Ecto neural progenitor cell (in vitro differentiated cells): Measurements from ENCODE around the gene SNX18.
A peak's percentile ranks its signal among the peaks of the same experiment; 100 is the strongest.
"Not testable (repeated sequence)": the region's sequence is repeated elsewhere in the genome, so short reads cannot be mapped to it uniquely, and the experiment has no call there.

Experiments
- DNase-seq: peaks from one replicate; pipeline ENCODE4 v3.0.0-alpha.2; 2018; ENCODE audit warnings: low spot score

The SNX18 gene, protein sequence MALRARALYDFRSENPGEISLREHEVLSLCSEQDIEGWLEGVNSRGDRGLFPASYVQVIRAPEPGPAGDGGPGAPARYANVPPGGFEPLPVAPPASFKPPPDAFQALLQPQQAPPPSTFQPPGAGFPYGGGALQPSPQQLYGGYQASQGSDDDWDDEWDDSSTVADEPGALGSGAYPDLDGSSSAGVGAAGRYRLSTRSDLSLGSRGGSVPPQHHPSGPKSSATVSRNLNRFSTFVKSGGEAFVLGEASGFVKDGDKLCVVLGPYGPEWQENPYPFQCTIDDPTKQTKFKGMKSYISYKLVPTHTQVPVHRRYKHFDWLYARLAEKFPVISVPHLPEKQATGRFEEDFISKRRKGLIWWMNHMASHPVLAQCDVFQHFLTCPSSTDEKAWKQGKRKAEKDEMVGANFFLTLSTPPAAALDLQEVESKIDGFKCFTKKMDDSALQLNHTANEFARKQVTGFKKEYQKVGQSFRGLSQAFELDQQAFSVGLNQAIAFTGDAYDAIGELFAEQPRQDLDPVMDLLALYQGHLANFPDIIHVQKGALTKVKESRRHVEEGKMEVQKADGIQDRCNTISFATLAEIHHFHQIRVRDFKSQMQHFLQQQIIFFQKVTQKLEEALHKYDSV

DNA sequence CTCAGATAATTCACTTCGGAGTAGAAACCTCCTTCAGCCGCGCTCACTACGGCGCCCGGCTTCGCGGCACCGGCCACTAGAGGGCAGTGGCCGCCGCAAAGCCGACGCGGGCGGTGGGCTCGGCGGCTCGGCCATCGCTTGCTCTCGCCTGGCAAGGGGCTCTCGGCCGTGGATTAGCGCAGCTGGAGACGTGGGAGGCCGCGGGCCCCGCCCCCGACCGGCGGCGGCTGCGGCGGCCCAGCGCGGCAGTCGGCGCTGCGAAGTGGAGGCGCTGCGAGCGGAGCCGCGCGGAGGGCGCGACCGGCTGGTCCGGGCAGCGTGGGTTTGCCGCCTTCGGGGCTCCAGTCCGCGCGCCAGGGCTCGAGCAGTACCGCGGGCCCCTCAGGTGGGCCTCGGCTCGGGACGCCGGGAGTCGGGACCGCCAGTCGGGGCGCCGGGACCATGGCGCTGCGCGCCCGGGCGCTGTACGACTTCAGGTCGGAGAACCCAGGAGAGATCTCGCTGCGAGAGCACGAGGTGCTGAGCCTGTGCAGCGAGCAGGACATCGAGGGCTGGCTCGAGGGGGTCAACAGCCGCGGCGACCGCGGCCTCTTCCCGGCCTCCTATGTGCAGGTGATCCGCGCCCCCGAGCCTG is at the start of gene SNX18:
Gene SNX18 (plus strand): TSS at position 248 of the 634 bp plus-strand sequence. CDS start 194 bp downstream, at position 442.
- DNase-seq: peak; percentile 93

DNA sequence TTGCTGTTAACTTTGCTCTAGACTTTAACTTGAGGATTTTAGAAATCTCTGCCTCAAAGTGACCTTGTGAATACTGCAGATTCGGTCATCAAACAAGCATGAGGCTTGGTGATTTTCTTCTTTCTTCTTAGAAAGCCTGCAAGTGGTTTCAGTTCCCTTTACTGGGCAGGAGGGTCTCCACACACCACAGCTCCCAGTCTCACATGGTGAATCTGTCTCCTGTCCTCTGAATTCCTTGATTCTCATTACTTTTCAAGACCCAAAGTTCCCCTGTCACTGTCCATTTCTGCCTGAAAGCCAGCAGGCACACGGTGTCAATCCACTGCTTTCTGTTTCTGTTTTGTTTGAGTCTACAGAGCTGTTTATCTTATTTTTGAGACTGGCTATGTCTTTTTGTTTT is 47.9 kb upstream of the SNX18 start:
- no peak for DNase-seq

DNA sequence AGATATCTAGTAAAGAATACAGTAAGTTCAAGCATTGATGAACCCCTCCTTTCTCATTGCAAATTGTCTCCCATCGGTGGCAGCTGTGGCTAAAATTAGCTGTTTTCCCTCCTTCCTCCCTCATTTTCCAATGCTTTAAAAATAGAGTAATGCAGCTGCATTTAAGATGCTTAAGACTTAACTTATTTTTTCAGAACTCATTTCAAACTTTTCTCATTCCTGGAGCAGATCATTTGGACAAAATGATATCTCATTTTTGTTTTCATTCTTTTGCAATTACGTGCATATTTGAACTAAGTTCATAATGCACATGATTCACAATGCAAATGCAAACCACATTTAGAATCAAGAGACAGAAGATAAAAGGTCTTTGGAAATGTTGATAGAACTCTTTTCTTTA is 47.4 kb upstream of the SNX18 start:
- no peak for DNase-seq

DNA sequence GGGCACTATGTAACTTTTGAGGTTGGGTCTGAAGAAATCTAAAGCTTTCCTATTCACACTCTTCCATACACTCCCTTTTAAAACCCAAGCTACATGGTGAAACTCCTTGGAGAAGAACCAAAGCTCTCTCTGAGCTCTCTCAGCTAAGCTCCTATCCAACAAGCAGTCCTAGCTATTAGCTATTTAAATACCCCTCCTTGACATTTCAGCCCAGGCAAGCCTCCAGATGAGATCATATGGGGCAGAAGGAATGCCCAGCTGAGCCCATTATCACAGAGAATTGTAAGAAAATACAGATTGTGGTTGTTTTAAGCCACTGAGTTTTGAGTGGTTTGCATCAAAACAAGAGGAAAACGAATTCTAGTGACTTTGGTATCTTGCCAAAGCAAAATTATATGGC is 46.9 kb upstream of the SNX18 start:
- DNase-seq: no peak

DNA sequence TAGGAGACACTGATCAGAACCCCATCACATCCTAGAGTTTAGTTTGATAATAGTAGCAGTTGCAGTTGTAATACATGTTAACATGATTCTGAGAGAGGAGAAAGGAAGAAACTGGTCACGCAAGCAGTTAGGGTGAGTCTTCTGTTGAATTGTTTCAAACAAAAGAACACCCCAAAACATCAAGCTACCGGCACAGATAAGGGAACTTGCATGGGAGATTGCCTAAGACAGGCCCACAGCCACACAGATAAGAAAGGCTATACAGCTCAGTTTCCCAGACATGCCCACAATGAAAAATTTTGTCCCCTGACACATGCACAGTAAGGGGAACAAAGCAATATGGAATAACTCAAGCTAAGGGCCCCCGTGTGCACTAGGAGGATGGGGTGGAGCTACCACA is 46.2 kb upstream of the SNX18 start:
- no peak for DNase-seq

DNA sequence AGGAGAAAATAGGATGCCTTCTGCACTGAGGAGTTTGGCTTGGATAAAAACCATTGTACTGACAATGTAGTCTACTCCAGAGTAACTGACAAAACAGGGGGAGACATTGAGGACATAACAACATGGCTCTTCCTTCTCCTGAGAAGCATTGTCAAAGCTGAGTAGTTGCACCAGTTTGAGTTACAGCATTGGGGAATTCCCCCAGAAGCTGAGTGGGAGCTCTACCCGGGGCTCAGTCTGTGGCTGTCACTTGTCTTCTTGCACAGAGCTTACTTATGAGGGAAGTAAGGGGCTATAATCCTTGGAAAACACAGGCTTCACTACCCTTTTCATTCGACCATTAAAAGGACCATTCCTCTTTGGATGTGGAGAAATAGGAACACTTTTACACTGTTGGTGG is 40.9 kb upstream of the SNX18 start:
- DNase-seq: no peak

DNA sequence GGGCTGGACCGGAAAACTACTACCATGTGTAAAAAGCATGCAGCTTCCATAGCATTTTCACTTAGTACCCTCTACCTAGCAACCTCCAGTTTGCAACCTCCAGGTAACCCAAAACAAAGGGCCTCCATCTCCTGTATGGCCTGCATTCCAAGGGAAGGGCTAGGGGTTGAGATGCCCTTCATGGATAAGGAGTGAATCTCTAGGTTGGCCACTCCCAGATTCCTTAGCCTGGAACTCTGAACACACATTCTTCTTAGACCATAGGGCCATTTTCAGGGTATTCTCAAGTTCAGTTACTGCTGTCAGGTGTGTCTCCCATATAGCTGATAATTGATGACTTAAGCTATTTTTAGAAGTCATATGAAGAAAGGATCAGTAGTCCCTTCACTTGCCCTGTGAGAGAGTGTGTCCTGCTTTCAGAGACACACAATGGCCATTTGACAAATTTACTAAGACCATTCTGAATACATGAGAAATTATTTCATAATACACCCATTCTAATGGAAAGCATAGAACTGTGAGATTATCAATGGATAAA is 39.5 kb upstream of the SNX18 start:
- no peak for DNase-seq

DNA sequence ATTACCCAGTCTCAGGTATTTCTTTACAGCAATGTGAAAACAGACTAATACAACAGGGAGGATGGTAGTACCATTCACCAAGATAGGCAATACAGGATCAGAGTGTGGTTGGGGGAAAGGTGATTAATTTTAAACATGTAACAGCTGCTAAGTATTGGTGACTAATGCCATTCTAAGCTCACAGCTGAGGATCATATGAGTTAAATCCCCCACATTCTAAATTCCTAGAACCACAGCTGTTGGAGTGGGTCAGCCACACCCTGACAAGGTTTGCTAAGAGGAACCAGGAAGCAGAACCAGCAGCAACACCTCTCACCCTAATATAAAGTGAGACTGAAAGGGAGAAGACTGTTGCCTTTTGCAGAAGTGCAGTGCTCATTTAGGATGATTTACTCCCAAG is 37.3 kb upstream of the SNX18 start:
- DNase-seq: no peak

DNA sequence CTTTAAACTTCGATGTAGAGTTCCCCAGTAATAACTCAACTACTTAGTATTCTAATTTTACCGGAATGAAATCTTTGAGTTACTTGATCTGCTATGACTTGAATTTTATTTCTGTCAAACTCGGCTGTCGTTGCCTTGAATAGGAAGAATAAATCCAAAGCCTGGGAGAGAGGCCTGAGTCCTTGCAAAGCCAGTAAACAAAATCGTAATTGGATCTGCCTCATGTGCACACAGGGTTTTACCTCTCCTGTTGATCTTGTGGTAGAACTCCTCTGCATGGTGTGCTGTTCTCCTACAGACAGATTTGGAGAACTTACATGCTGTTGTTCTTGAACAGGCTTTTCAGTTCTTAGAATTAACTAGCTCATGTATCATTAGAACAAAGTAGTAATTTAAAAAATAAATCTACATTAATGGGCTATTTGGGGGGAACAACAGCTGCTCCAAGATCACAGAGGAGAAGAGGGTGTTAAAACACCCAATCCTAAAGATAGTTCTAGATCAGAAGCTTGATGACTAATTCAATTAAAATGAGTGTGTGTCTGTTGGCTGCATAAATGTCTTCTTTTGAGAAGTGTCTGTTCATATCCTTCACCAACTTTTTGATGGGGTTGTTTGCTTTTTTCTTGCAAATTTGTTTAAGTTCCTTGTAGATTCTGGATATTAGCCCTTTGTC is 33.2 kb upstream of the SNX18 start:
- DNase-seq: no peak

DNA sequence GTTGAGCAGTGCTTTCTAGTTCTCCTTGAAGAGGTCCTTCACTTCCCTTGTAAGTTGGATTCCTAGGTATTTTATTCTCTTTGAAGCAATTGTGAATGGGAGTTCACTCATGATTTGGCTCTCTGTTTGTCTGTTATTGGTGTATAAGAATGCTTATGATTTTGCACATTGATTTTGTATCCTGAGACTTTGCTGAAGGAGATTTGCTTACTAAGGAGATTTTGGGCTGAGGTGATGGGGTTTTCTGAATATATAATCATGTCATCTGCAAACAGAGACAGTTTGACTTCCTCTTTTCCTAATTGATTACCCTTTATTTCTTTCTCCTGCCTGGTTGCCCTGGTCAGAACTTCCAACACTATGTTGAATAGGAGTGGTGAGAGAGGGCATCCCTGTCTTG is 31.9 kb upstream of the SNX18 start:
- DNase-seq: not testable (repeated sequence)

DNA sequence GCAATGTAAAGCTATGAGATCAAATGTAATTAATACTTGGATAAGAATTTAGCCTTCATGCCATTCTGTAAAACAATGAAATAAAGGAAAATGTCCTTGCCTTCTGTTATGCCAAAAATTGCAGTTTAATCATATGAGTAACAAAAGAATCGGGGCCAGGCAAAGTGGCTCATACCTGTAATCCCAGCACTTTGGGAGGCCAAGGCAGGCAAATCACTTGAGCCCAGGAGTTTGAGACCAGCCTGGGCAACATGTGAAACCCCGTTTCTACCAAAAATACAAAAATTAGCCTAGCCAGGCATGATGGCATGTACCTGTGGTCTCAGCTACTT is 27.9 kb upstream of the SNX18 start:
- not testable (repeated sequence) for DNase-seq

DNA sequence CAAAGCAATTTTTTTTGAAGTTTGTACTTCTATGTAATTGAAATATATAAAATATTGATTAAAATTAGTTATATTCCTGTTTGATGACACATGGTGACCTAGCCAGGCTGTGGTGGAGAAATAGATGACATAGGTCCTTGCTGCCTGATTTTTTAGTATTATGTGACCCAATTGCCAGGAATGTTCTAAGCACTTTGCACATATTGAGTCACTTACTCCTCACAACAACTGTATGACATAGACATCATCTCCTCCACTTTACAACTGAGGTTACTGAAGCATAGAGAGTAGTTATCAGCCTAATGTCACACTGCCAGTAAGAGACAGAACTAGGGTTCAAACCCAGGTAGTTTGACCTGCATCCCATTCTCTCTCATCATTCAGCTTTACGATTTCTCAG is 26.2 kb upstream of the SNX18 start:
- no peak for DNase-seq

DNA sequence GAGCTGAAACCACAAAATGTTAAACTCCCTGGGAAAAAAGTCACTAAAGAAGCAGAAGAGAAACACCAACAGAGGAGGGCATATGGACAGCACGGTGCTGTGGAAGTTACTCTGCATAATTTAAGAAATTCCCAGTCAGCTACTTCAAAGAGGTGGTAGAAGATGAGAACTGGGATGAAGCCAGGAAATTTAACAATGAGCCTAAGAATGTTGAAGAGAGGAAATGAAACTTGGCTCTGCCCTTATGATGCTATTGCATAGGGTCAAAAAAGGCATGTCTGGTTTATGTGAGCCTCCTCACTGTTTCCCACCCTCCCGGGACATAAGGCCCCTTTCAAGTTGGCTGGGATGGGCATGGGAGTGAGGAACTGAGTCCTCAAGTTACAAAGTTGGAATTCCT is 25.4 kb upstream of the SNX18 start:
- no peak for DNase-seq

DNA sequence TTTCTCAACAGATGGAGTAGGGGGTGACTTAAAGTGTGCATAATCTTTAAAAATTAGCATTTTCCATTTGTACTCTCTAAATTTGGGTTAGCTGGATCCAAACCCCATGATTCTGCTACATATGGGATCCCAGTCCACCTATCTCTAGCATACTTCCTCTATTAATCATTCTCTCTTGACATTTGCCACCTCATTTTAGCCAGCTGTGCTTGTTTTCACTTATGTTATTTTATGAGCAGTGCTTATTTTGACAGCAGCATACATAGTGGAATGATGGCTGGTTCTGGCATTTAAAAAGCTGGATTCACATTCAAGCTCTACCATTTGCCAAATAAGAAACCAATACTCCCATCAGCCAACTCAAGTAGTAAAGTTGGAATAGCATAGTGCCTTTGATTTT is 22.5 kb upstream of the SNX18 start:
- no peak for DNase-seq

DNA sequence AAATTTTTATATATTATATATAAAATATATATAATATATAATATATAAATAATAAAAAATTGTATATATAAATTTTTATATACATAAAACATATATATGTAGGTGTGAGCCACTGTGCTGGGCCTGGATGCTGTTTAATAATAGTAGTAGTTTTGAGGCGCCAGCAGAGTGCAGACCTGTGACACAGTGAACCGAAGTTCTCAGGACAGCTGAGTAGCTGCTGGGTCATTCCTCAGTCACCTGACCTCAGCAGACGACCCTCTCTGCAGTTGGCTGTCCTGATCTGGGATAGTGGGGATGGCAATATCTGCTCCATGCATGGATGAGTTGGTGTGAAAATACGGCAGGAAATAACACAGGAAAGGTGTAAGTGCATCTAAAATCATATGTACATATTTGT is 3.3 kb upstream of the SNX18 start:
- no peak for DNase-seq

DNA sequence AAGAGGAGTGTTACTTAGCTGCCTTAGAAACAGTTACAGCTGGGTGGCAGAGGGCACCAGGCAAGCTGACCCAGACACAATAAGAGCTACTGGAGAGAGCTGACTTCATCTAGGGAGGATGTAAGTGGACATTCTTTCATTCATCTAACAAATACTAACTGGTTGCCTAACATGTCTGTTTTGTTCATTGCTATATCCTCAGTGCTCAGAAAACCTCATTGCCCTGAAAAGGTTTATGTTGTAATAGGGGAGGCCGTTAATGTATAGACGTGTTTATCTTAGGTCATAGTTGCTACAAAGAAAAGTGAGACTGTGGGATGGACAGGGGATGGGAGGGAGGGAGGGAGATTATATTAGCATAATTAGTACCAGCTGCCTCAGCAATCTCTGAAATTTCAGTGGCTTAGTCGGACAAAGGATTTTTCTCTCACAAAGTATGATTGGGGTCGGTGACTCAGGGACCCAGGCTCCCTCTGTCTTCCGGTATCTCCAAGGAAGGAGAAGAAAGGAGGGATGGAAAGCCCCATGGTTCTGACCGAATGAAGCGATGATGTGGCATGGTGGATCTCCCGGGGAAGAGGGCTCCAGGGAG is 2.6 kb upstream of the SNX18 start:
- DNase-seq: no peak

DNA sequence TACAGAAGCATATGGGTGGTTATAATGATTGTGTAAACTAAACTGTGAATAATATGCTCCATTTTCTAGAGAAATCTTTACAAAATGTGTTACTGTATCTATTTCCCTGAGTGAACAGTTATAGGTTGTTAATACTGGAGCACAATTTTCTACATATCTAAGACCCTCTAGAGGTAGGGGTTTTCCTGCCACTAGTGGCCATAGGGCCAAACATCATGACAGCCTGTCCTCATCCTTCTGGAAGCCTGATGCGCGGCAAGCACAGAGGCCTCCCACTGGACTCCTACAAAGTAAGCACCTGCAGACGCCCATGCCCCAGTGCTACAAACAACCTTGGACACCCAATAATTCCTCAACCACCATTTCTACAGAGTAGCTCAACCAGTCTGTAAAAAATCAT is 1.9 kb upstream of the SNX18 start:
- no peak for DNase-seq

DNA sequence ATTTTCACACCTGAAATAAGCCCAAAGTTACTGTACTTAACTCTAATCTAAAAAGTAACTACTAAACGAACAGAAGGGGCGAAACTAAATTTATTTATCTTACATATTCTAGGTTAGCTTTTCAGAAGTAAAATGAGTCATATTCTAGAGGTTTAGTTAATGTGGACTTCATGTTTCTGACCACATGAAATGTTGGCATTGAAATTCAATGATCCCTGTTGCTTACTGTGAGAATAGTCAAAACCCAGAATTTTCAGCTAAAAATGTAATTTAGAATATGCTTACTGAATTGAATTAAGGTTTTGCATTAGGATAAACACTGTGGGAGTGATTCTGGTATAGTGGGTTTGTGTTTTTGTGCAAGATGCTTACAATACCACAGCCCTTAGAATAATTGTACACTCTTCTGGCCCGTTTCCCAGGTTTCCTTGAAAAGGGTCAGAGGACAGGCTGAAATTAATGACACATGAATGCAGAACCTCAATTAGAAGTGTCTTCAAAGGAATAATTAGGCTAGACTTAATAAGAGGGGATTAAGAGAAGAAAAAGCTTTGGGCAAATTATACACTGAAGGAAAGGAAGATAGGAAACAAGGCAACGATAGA is 1.4 kb upstream of the SNX18 start:
- no peak for DNase-seq

DNA sequence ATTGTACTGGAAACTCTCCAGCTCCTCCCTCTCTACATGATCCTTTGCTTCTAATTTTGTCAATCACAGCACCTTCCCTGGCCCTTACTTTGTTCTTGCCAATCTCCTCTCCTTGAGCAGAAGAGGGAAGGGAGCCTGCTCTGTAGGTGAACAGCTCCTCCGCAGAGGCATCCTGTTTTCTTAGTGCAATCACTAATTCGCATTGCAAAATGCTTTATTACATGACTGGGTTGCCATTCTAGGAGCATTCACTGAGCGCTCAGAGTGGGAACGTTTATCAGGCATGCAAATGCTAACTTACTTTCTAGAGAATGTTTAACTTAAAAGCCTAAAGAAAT is 416 bp upstream of the SNX18 start:
- no peak for DNase-seq

DNA sequence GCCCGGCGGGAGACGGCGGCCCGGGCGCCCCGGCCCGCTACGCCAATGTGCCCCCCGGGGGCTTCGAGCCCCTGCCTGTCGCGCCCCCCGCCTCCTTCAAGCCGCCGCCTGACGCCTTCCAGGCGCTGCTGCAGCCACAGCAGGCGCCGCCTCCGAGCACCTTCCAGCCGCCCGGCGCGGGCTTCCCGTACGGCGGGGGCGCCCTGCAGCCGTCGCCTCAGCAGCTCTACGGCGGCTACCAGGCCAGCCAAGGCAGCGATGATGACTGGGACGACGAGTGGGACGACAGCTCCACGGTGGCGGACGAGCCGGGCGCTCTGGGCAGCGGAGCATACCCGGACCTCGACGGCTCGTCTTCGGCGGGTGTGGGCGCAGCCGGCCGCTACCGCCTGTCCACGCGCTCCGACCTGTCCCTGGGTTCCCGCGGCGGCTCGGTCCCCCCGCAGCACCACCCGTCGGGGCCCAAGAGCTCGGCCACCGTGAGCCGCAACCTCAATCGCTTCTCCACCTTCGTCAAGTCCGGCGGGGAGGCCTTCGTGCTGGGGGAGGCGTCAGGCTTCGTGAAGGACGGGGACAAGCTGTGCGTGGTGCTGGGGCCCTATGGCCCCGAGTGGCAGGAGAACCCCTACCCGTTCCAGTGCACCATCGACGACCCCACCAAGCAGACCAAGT is 723 bp downstream of the SNX18 start:
- peak; percentile 74 for DNase-seq

DNA sequence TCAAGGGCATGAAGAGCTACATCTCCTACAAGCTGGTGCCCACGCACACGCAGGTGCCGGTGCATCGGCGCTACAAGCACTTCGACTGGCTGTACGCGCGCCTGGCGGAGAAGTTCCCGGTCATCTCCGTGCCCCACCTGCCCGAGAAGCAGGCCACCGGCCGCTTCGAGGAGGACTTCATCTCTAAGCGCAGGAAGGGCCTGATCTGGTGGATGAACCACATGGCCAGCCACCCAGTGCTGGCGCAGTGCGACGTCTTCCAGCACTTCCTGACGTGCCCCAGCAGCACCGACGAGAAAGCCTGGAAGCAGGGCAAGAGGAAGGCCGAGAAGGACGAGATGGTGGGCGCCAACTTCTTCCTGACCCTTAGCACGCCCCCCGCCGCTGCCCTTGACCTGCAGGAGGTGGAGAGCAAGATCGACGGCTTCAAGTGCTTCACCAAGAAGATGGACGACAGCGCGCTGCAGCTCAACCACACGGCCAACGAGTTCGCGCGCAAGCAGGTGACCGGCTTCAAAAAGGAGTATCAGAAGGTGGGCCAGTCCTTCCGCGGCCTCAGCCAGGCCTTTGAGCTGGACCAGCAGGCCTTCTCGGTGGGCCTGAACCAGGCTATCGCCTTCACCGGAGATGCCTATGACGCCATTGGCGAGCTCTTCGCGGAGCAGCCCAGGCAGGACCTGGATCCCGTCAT is 1.4 kb downstream of the SNX18 start:
- no peak for DNase-seq
